B cell (primary cell): ENCODE measurements around the gene SPATA2L. TPM values are rescaled to one million over a fixed set of nuclear protein-coding genes. Genes with fewer than 3 reads are reported as not detected.

Source experiments
- ATAC-seq: fragments of 200-7000 bp; cut with Tn5 transposase; one replicate; pipeline ENCODE4 v1.10.0; 2021; ENCODE audit warnings: low read depth, mild to moderate bottlenecking, moderate number of reproducible peaks, moderate library complexity
- CTCF ChIA-PET: fragments of 350-600 bp; sonication (Branson Sonifier 250); formaldehyde crosslinking; loops from one replicate; lab custom pipeline; 2021; ENCODE audit warnings: antibody characterized with exemption, inconsistent platforms; lab: Charles Lee
- POLR2A ChIA-PET: fragments of 350-600 bp; sonication (Branson Sonifier 250); formaldehyde crosslinking; loops from one replicate; lab custom pipeline; 2021; ENCODE audit warnings: antibody characterized with exemption; lab: Charles Lee
- DNase-seq: peaks from one replicate; pipeline ENCODE4 v3.0.0; 2013
- H2AFZ ChIP-seq: 2 replicates; pipeline ENCODE4 v1.6.1; 2012; ENCODE audit warnings: mild to moderate bottlenecking, low read depth, low read length; ENCODE audit not compliant: insufficient read depth, poor library complexity, severe bottlenecking
- H3K27ac ChIP-seq, 2 donors: 1 replicate in 1 of 2; 2 replicates in 1 of 2; pipeline ENCODE4 v1.5.1; 2012 to 2013; ENCODE audit warnings: low read length in 2 of 2, mild to moderate bottlenecking in 2 of 2, moderate library complexity in 1 of 2
- H3K27me3 ChIP-seq, 4 experiments: fragments of 200-600 bp in 1 of 4; sonication (generic) in 1 of 4; replicated peaks in 1 of 4; 1 replicate in 2 of 4; 2 replicates in 2 of 4; pipeline versions ENCODE4 v1.6.1 to v1.7.0; 2013 to 2016; ENCODE audit warnings: low read length in 3 of 4, mild to moderate bottlenecking in 2 of 4, mixed read lengths in 1 of 4, moderate library complexity in 1 of 4; ENCODE audit not compliant: insufficient read depth in 4 of 4, control insufficient read depth in 3 of 4; ENCODE audit errors: control extremely low read depth in 1 of 4
- H3K36me3 ChIP-seq, 2 experiments: replicated peaks in 1 of 2; 1 replicate in 1 of 2; 2 replicates in 1 of 2; pipeline versions ENCODE4 v1.6.1 to v1.7.1; 2013; ENCODE audit warnings: low read length in 1 of 2; ENCODE audit not compliant: insufficient read depth in 2 of 2, control insufficient read depth in 1 of 2; ENCODE audit errors: control extremely low read depth in 1 of 2, extremely low read depth in 1 of 2
- H3K4me1 ChIP-seq, 2 donors: fragments of 200-600 bp in 1 of 2; sonication (generic) in 1 of 2; 1 replicate in 1 of 2; 2 replicates in 1 of 2; pipeline versions ENCODE4 v1.5.1 to v1.6.1; 2013 to 2017; ENCODE audit warnings: low read length in 2 of 2; ENCODE audit not compliant: control insufficient read depth in 2 of 2, insufficient read depth in 2 of 2
- H3K4me2 ChIP-seq: replicated peaks from 2 replicates; pipeline ENCODE3; 2012; ENCODE audit warnings: mild to moderate bottlenecking, low read depth, low read length; ENCODE audit not compliant: poor library complexity, severe bottlenecking
- H3K4me3 ChIP-seq, 5 experiments: fragments of 200-600 bp in 1 of 5; sonication (generic) in 1 of 5; 1 replicate in 3 of 5; 2 replicates in 2 of 5; pipeline versions ENCODE4 v1.5.1 to v1.7.0; 2011 to 2016; ENCODE audit warnings: low read length in 4 of 5, mild to moderate bottlenecking in 4 of 5, low read depth in 2 of 5, control low read depth in 1 of 5, moderate library complexity in 1 of 5; ENCODE audit not compliant: insufficient read depth in 1 of 5; ENCODE audit errors: control extremely low read depth in 1 of 5, extremely low read depth in 1 of 5
- H3K79me2 ChIP-seq: fragments of 200-600 bp; sonication (generic); one replicate; pipeline ENCODE4 v1.6.0; 2016; ENCODE audit warnings: low read length; ENCODE audit not compliant: control insufficient read depth, insufficient read depth
- H3K9ac ChIP-seq: fragments of 200-600 bp; sonication (generic); 2 replicates; pipeline ENCODE4 v1.6.1; 2017; ENCODE audit warnings: mild to moderate bottlenecking, low read length, moderate library complexity
- H3K9me3 ChIP-seq, 3 donors: one replicate each; pipeline versions ENCODE4 v1.6.1 to v1.7.1; 2013; ENCODE audit warnings: low read length in 2 of 3; ENCODE audit not compliant: control insufficient read depth in 2 of 3, insufficient read depth in 1 of 3; ENCODE audit errors: control extremely low read depth in 1 of 3
- H4K20me1 ChIP-seq: 2 replicates; pipeline ENCODE4 v1.6.0; 2012; ENCODE audit warnings: mild to moderate bottlenecking, low read length; ENCODE audit not compliant: insufficient read depth, control insufficient read depth, poor library complexity, severe bottlenecking
- H3K27ac Mint-ChIP-seq: one replicate; pipeline ENCODE4 v1.8.0; 2021; ENCODE audit warnings: mixed read lengths
- H3K27me3 Mint-ChIP-seq: one replicate; pipeline ENCODE4 v1.8.0; 2021; ENCODE audit warnings: mixed read lengths
- H3K4me1 Mint-ChIP-seq: one replicate; pipeline ENCODE4 v1.8.0; 2021; ENCODE audit warnings: mixed read lengths
- H3K4me3 Mint-ChIP-seq: one replicate; pipeline ENCODE4 v1.8.0; 2021; ENCODE audit warnings: mixed read lengths
- H3K9me3 Mint-ChIP-seq: one replicate; pipeline ENCODE4 v1.8.0; 2022; ENCODE audit warnings: mixed read lengths; ENCODE audit not compliant: insufficient read depth
- CTCF ChIP-seq: fragments of 200-600 bp; IDR thresholded peaks from one replicate; pipeline ENCODE4 v1.8.0; 2022; ENCODE audit warnings: antibody characterized with exemption, mild to moderate bottlenecking
- EZH2 ChIP-seq: IDR thresholded peaks from 2 replicates; pipeline ENCODE4 v1.6.1; 2012; ENCODE audit warnings: borderline replicate concordance, low read depth, mild to moderate bottlenecking, moderate library complexity, low read length; ENCODE audit not compliant: insufficient read depth, poor library complexity, severe bottlenecking
- WGBS: methylation state at CpG from one replicate; pipeline ENCODE4 v1.1.5; 2013; ENCODE audit warnings: missing lambda C conversion rate; ENCODE audit not compliant: insufficient coverage; 5-methylcytosine and 5-hydroxymethylcytosine counted together
- intact Hi-C: fragments of 100-400 bp; cut with micrococcal nuclease; formaldehyde crosslinking; loops from one replicate; pipeline ENCODE4 v1.10.0; 2022
- polyA plus RNA-seq: library from polyadenylated mRNA; depleted of rRNA; stranded (reverse); fragments of >200 nt; gene quantifications from 2 replicates; pipeline ENCODE4 v1.2.3, GENCODE V29; 2012
- total RNA-seq, 2 donors: library from RNA; stranded (reverse); fragments of 120-200 nt in 1 of 2; gene quantifications; 1 replicate in 1 of 2; 2 replicates in 1 of 2; pipeline versions ENCODE4 v1.2.3 to v1.2.4, GENCODE V29; 2013 to 2022

The SPATA2L gene
- total and polyA plus RNA-seq, 2 donors (not counting 1 experiment from before 2014, with no cell fraction given), result 16.4 to 32.1 TPM

- H3K4me2 ChIP-seq, result no peak overlapping the region
- H3K79me2 ChIP-seq, result peaks cover 54% of the 10 kb centered on the region
- DNase-seq, result no peak
- no peaks in the 10 kb centered on the region for H3K27me3 Mint-ChIP-seq
- peaks cover 2 to 21% of the 10 kb centered on the region in 2 experiments for H3K36me3 ChIP-seq
- ChIA-PET CTCF (interaction anchor here (0.6 kb wide), 1 partner anchor 1861 kb away, joined by 3 read pairs; no protein-coding TSS in a partner anchor), POLR2A (no interaction called here)
- no peaks in the 10 kb centered on the region for H3K27me3 ChIP-seq
- H3K9me3 ChIP-seq, result no peaks in the 10 kb centered on the region
- no peak for ATAC-seq
- intact Hi-C loops, result loop anchor here (10.0 kb wide), 1 partner anchor 409 kb away; no protein-coding TSS in a partner anchor
- H3K4me3 Mint-ChIP-seq, result peak overlapping the region; percentile 39
- no peak overlapping the region for H3K27ac Mint-ChIP-seq
- peaks cover 25% of the 10 kb centered on the region for H3K4me1 Mint-ChIP-seq
- WGBS, result 100% methylated on average over 6 of the region's 10 CpGs
- no peak overlapping the region for H2AFZ ChIP-seq
- H3K9me3 Mint-ChIP-seq, result no peaks in the 10 kb centered on the region
- TF ChIP-seq CTCF (no peak), EZH2 (no peak)
- H3K4me1 ChIP-seq, result peaks cover 14 to 18% of the 10 kb centered on the region in 2 donors
- H4K20me1 ChIP-seq, result peaks cover 46% of the 10 kb centered on the region
- H3K4me3 ChIP-seq, result no peak overlapping the region
- H3K9ac ChIP-seq, result no peak overlapping the region
- no peak overlapping the region for H3K27ac ChIP-seq
Measured at GRCh38 chr16:89653656-89654295, 47.7 kb downstream of the SPATA2L start.

- Mint-ChIP-seq H3K27ac (no peak overlapping the region), H3K27me3 (no peaks in the 10 kb centered on the region), H3K9me3 (no peaks in the 10 kb centered on the region), H3K4me3 (no peak overlapping the region), H3K4me1 (peaks cover 15% of the 10 kb centered on the region)
- Histone ChIP-seq H3K4me3 (no peak overlapping the region), H3K36me3 (peaks cover 2 to 29% of the 10 kb centered on the region in 2 experiments), H4K20me1 (peaks cover 42% of the 10 kb centered on the region), H3K4me2 (no peak overlapping the region), H3K9me3 (no peaks in the 10 kb centered on the region), H3K4me1 (peaks cover 4 to 5% of the 10 kb centered on the region in 2 donors), H2AFZ (no peak overlapping the region), H3K79me2 (peaks cover 35% of the 10 kb centered on the region), H3K27ac (no peak overlapping the region), H3K9ac (no peak overlapping the region), H3K27me3 (no peaks in the 10 kb centered on the region)
- TF ChIP-seq CTCF (no peak), EZH2 (no peak)
- CTCF ChIA-PET, result no interaction called here
- WGBS, result 96% methylated on average over 15 of the region's 15 CpGs
- POLR2A ChIA-PET, result no interaction called here
- ATAC-seq (no peak), DNase-seq (no peak)
- intact Hi-C loops, result loop anchor here (10.0 kb wide), 1 partner anchor 407 kb away; no protein-coding TSS in a partner anchor
Measured at GRCh38 chr16:89651584-89651983, 49.9 kb downstream of the SPATA2L start.
